Fibroblast of villous mesenchyme (primary cell): ENCODE results near the gene TMEM161A. TPM values are rescaled to one million over a fixed set of nuclear protein-coding genes. Genes with fewer than 3 reads are reported as not detected.

ENCODE experiments used
- DNase-seq: peaks from one replicate; pipeline ENCODE4 v3.0.0-alpha.2; 2010; ENCODE audit warnings: low read depth
- H3K4me3 ChIP-seq: 2 replicates; pipeline ENCODE4 v1.5.1; 2011; ENCODE audit warnings: low read depth, mild to moderate bottlenecking, low read length
- CTCF ChIP-seq: IDR thresholded peaks from 2 replicates; pipeline ENCODE4 v1.5.1; 2012; ENCODE audit warnings: low read depth, mild to moderate bottlenecking, low read length; ENCODE audit not compliant: insufficient read depth
- total RNA-seq: library from RNA; depleted of rRNA; stranded (reverse); fragments of >200 nt; gene quantifications from 2 replicates; pipeline ENCODE4 v1.2.3, GENCODE V29; 2012

The TMEM161A gene
- total RNA-seq, 1 donor: 18.1 TPM

- no peak for DNase-seq
- no peak overlapping the region for H3K4me3 ChIP-seq
- no peak for TF ChIP-seq CTCF
Observed at GRCh38 chr19:19132912-19133311, 5.4 kb downstream of the TMEM161A start.

- DNase-seq: no peak
- no peak overlapping the region for H3K4me3 ChIP-seq
- TF ChIP-seq CTCF: no peak
Observed at GRCh38 chr19:19131989-19132388, 6.3 kb downstream of the TMEM161A start.

- no peak overlapping the region for H3K4me3 ChIP-seq
- TF ChIP-seq CTCF: no peak
- DNase-seq: no peak
Observed at GRCh38 chr19:19126102-19126501, 12.2 kb downstream of the TMEM161A start.

GRCh38 chr19:19123386-19123785 is 14.9 kb downstream of the TMEM161A start:
- no peak overlapping the region for H3K4me3 ChIP-seq
- TF ChIP-seq CTCF: no peak
- no peak for DNase-seq

GRCh38 chr19:19122902-19123301 is 15.4 kb downstream of the TMEM161A start:
- no peak overlapping the region for H3K4me3 ChIP-seq
- DNase-seq: no peak
- no peak for TF ChIP-seq CTCF

- no peak for TF ChIP-seq CTCF
- no peak overlapping the region for H3K4me3 ChIP-seq
- DNase-seq: no peak
Observed at GRCh38 chr19:19121371-19121770, 16.9 kb downstream of the TMEM161A start.
